GM18498 (cell line): Measurements from ENCODE around the gene DLL4.

ENCODE experiments used
- ATAC-seq: cut with Tn5 transposase; IDR thresholded peaks from one replicate; pipeline ENCODE4 v1.9.1; 2021; ENCODE audit warnings: mild to moderate bottlenecking, moderate library complexity; ENCODE audit not compliant: unreplicated experiment

Gene DLL4

GRCh38 chr15:40985541-40986330, 56.6 kb downstream of the DLL4 start:
- ATAC-seq, result no peak

GRCh38 chr15:40986820-40987219, 57.7 kb downstream of the DLL4 start:
- no peak for ATAC-seq

DNA sequence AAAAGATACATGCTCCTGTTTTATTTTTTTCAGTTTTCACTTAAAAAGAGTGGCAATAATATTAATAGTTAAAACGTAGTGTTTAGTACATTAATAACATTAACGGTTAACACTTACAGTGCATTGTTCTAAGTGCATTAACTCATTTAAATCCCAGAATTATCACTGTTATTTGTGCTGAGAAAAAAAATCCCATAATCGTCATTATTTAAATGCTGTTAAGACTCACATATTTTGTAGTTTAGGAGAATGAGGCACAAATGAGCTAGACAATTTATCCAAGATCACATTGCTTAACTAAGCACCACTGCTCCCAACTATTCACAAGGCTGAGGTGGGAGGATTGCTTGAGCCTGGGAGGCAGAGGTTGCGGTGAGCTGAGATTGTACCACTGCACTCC, 59.0 kb downstream of the DLL4 start:
- no peak for ATAC-seq
